ENCODE measurements around the gene NTRK3. TPM values are rescaled to one million over a fixed set of nuclear protein-coding genes. Genes with fewer than 3 reads are reported as not detected.

Gene NTRK3
- total RNA-seq (not detected), total RNA-seq (0 to 0.12 reads per million in 2 donors)

GRCh38 chr15:88256279-88257230 is at the start of gene NTRK3:
Gene NTRK3, minus strand, starts transcription at chr15:88256739. Its CDS starts 586 bp downstream, at chr15:88256153.
- peaks cover 4% of the 10 kb centered on the region for H3K36me3 Mint-ChIP-seq (ENCODE audit: low read depth)
- no peaks in the 10 kb centered on the region for H3K9me3 ChIP-seq (ENCODE audit: control insufficient read depth, low read length, poor library complexity, severe bottlenecking)
- peaks cover 14% of the 10 kb centered on the region for H3K4me1 Mint-ChIP-seq
- no peak within 1 kb of the TSS for H3K27ac Mint-ChIP-seq
- DNase-seq = no peak
- ATAC-seq = no peak
- H3K27me3 Mint-ChIP-seq = peaks cover 84% of the 10 kb centered on the region
- H3K4me3 Mint-ChIP-seq = peak within 1 kb of the TSS; percentile 85

- DNase-seq = no peak
- Mint-ChIP-seq H3K4me1 (no peaks in the 10 kb centered on the region), H3K4me3 (no peak overlapping the region), H3K27ac (no peak overlapping the region), H3K36me3 (ENCODE audit: low read depth) (no peaks in the 10 kb centered on the region), H3K27me3 (peaks cover 43% of the 10 kb centered on the region)
- no peak for ATAC-seq
- H3K9me3 ChIP-seq (ENCODE audit: control insufficient read depth, low read length, poor library complexity, severe bottlenecking) = no peaks in the 10 kb centered on the region
Measured at GRCh38 chr15:88303395-88303794, 46.9 kb upstream of the NTRK3 start.

GRCh38 chr15:88302373-88302772 is 45.8 kb upstream of the NTRK3 start:
- Mint-ChIP-seq H3K36me3 (ENCODE audit: low read depth) (peaks cover 2% of the 10 kb centered on the region), H3K27ac (no peak overlapping the region), H3K4me1 (no peaks in the 10 kb centered on the region), H3K27me3 (peaks cover 45% of the 10 kb centered on the region), H3K4me3 (no peak overlapping the region)
- no peak for ATAC-seq
- no peak for DNase-seq
- no peaks in the 10 kb centered on the region for H3K9me3 ChIP-seq (ENCODE audit: control insufficient read depth, low read length, poor library complexity, severe bottlenecking)

GRCh38 chr15:88301311-88301710 is 44.8 kb upstream of the NTRK3 start:
- Mint-ChIP-seq H3K4me1 (no peaks in the 10 kb centered on the region), H3K27me3 (peaks cover 41% of the 10 kb centered on the region), H3K27ac (no peak overlapping the region), H3K36me3 (ENCODE audit: low read depth) (peaks cover 2% of the 10 kb centered on the region), H3K4me3 (no peak overlapping the region)
- no peak for ATAC-seq
- no peak for DNase-seq
- H3K9me3 ChIP-seq (ENCODE audit: control insufficient read depth, low read length, poor library complexity, severe bottlenecking) = no peaks in the 10 kb centered on the region

- H3K4me3 Mint-ChIP-seq = no peak overlapping the region
- H3K27me3 Mint-ChIP-seq = peaks cover 41% of the 10 kb centered on the region
- no peak for DNase-seq
Measured at GRCh38 chr15:88300861-88301260, 44.3 kb upstream of the NTRK3 start.

GRCh38 chr15:88300089-88300488 is 43.5 kb upstream of the NTRK3 start:
- peaks cover 41% of the 10 kb centered on the region for H3K27me3 Mint-ChIP-seq
- H3K4me1 Mint-ChIP-seq = no peaks in the 10 kb centered on the region
- H3K9me3 ChIP-seq (ENCODE audit: control insufficient read depth, low read length, poor library complexity, severe bottlenecking) = no peaks in the 10 kb centered on the region
- DNase-seq = no peak
- peaks cover 2% of the 10 kb centered on the region for H3K36me3 Mint-ChIP-seq (ENCODE audit: low read depth)
- no peak for ATAC-seq
- no peak overlapping the region for H3K4me3 Mint-ChIP-seq
- H3K27ac Mint-ChIP-seq = no peak overlapping the region

More at GRCh38 chr15:88300861-88301260, 44.3 kb upstream of the NTRK3 start:
- no peak for ATAC-seq
- Mint-ChIP-seq H3K4me1 (no peaks in the 10 kb centered on the region), H3K27ac (no peak overlapping the region), H3K36me3 (ENCODE audit: low read depth) (peaks cover 2% of the 10 kb centered on the region)
- no peaks in the 10 kb centered on the region for H3K9me3 ChIP-seq (ENCODE audit: control insufficient read depth, low read length, poor library complexity, severe bottlenecking)

- Mint-ChIP-seq H3K4me3 (no peak overlapping the region), H3K27me3 (peaks cover 37% of the 10 kb centered on the region), H3K36me3 (ENCODE audit: low read depth) (peaks cover 2% of the 10 kb centered on the region), H3K27ac (no peak overlapping the region), H3K4me1 (no peaks in the 10 kb centered on the region)
- H3K9me3 ChIP-seq (ENCODE audit: control insufficient read depth, low read length, poor library complexity, severe bottlenecking) = no peaks in the 10 kb centered on the region
- ATAC-seq (no peak), DNase-seq (no peak)
Measured at GRCh38 chr15:88299497-88299896, 43.0 kb upstream of the NTRK3 start.

GRCh38 chr15:88288661-88289060 is 32.1 kb upstream of the NTRK3 start:
- ATAC-seq (no peak), DNase-seq (no peak)
- Mint-ChIP-seq H3K36me3 (ENCODE audit: low read depth) (peaks cover 3% of the 10 kb centered on the region), H3K27ac (no peak overlapping the region), H3K4me1 (no peaks in the 10 kb centered on the region), H3K27me3 (peaks cover 29% of the 10 kb centered on the region), H3K4me3 (no peak overlapping the region)
- peaks cover 2% of the 10 kb centered on the region for H3K9me3 ChIP-seq (ENCODE audit: control insufficient read depth, low read length, poor library complexity, severe bottlenecking)

- H3K9me3 ChIP-seq (ENCODE audit: control insufficient read depth, low read length, poor library complexity, severe bottlenecking) = peaks cover 2% of the 10 kb centered on the region
- H3K4me1 Mint-ChIP-seq = no peaks in the 10 kb centered on the region
- peaks cover 33% of the 10 kb centered on the region for H3K27me3 Mint-ChIP-seq
- ATAC-seq (no peak), DNase-seq (no peak)
- H3K36me3 Mint-ChIP-seq (ENCODE audit: low read depth) = peaks cover 3% of the 10 kb centered on the region
- no peak overlapping the region for H3K27ac Mint-ChIP-seq
- no peak overlapping the region for H3K4me3 Mint-ChIP-seq
Measured at GRCh38 chr15:88288206-88288605, 31.7 kb upstream of the NTRK3 start.

GRCh38 chr15:88284318-88284998 is 27.9 kb upstream of the NTRK3 start:
- no peak for DNase-seq
- Mint-ChIP-seq H3K27ac (no peak overlapping the region), H3K4me3 (no peak overlapping the region), H3K27me3 (peaks cover 53% of the 10 kb centered on the region), H3K4me1 (no peaks in the 10 kb centered on the region), H3K36me3 (ENCODE audit: low read depth) (peaks cover 3% of the 10 kb centered on the region)
- ATAC-seq = no peak
- H3K9me3 ChIP-seq (ENCODE audit: control insufficient read depth, low read length, poor library complexity, severe bottlenecking) = peaks cover 2% of the 10 kb centered on the region

- Mint-ChIP-seq H3K36me3 (ENCODE audit: low read depth) (peaks cover 6% of the 10 kb centered on the region), H3K27me3 (peaks cover 62% of the 10 kb centered on the region), H3K4me1 (no peaks in the 10 kb centered on the region), H3K4me3 (no peak overlapping the region), H3K27ac (no peak overlapping the region)
- no peak for DNase-seq
- ATAC-seq = no peak
- H3K9me3 ChIP-seq (ENCODE audit: control insufficient read depth, low read length, poor library complexity, severe bottlenecking) = no peaks in the 10 kb centered on the region
Measured at GRCh38 chr15:88282614-88283013, 26.1 kb upstream of the NTRK3 start.

GRCh38 chr15:88276821-88277410 is 20.4 kb upstream of the NTRK3 start:
- no peak for DNase-seq
- Mint-ChIP-seq H3K4me1 (peaks cover 2% of the 10 kb centered on the region), H3K27ac (no peak overlapping the region), H3K27me3 (peaks cover 48% of the 10 kb centered on the region), H3K4me3 (no peak overlapping the region), H3K36me3 (ENCODE audit: low read depth) (peaks cover 3% of the 10 kb centered on the region)
- no peaks in the 10 kb centered on the region for H3K9me3 ChIP-seq (ENCODE audit: control insufficient read depth, low read length, poor library complexity, severe bottlenecking)
- ATAC-seq = no peak

GRCh38 chr15:88275804-88276203 is 19.3 kb upstream of the NTRK3 start:
- Mint-ChIP-seq H3K27ac (no peak overlapping the region), H3K36me3 (ENCODE audit: low read depth) (peaks cover 3% of the 10 kb centered on the region), H3K27me3 (peaks cover 53% of the 10 kb centered on the region), H3K4me3 (no peak overlapping the region), H3K4me1 (peaks cover 2% of the 10 kb centered on the region)
- DNase-seq (no peak), ATAC-seq (no peak)
- H3K9me3 ChIP-seq (ENCODE audit: control insufficient read depth, low read length, poor library complexity, severe bottlenecking) = no peaks in the 10 kb centered on the region
